GM06990 (cell line): ENCODE data around the gene PIP4P1.

ENCODE experiments used
- DNase-seq: peaks from one replicate; pipeline ENCODE4 v3.0.0-alpha.2; 2011; ENCODE audit not compliant: insufficient read length; ENCODE audit errors: extremely low read depth
- H3K27me3 ChIP-seq: replicated peaks from 2 replicates; pipeline ENCODE4 v1.6.0; 2011; ENCODE audit warnings: low read length; ENCODE audit not compliant: control insufficient read depth, insufficient read depth
- H3K36me3 ChIP-seq: 2 replicates; pipeline ENCODE4 v1.5.1; 2011; ENCODE audit warnings: low read length; ENCODE audit not compliant: control insufficient read depth, insufficient read depth
- H3K4me3 ChIP-seq: replicated peaks from 2 replicates; pipeline ENCODE4 v1.5.1; 2011; ENCODE audit warnings: low read depth, mild to moderate bottlenecking, control low read depth, low read length
- TF ChIP-seq, protein P1 (sequence below): IDR thresholded peaks from 2 replicates; pipeline ENCODE4 v1.5.1; 2011; ENCODE audit warnings: low read length, control low read depth, mild to moderate bottlenecking, inconsistent platforms; ENCODE audit not compliant: insufficient read depth, poor library complexity, severe bottlenecking

PIP4P1 gene

DNA sequence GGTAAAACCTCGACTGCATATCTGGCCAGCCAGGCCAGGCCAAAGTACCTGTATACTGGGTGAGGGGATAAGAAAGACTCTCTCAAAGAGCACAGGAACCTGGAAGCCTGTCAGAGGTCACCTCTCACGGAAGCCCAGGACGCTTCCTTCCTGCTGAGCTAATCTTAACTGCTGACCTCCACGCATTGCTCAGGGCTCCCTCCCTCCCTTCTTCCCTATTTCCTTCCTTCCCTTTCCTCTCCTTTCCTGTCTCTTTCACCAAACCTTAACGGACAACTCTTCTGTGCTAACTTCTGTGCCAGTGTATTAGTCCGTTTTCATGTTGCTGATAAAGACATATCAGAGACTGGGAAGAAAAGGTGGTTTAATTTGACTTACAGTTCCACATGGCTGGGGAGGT lies 29.3 kb upstream of the PIP4P1 start:
- DNase-seq: no peak
- Histone ChIP-seq H3K27me3 (no peaks in the 10 kb centered on the region), H3K4me3 (peak overlapping the region; percentile 43), H3K36me3 (no peaks in the 10 kb centered on the region)
- TF ChIP-seq, protein P1, sequence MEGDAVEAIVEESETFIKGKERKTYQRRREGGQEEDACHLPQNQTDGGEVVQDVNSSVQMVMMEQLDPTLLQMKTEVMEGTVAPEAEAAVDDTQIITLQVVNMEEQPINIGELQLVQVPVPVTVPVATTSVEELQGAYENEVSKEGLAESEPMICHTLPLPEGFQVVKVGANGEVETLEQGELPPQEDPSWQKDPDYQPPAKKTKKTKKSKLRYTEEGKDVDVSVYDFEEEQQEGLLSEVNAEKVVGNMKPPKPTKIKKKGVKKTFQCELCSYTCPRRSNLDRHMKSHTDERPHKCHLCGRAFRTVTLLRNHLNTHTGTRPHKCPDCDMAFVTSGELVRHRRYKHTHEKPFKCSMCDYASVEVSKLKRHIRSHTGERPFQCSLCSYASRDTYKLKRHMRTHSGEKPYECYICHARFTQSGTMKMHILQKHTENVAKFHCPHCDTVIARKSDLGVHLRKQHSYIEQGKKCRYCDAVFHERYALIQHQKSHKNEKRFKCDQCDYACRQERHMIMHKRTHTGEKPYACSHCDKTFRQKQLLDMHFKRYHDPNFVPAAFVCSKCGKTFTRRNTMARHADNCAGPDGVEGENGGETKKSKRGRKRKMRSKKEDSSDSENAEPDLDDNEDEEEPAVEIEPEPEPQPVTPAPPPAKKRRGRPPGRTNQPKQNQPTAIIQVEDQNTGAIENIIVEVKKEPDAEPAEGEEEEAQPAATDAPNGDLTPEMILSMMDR: no peak

- TF ChIP-seq, protein P1: no peak
- H3K4me3 ChIP-seq: no peak overlapping the region
- DNase-seq: no peak
- H3K36me3 ChIP-seq: no peaks in the 10 kb centered on the region
- no peaks in the 10 kb centered on the region for H3K27me3 ChIP-seq
Measured at GRCh38 chr14:20489093-20489994, 28.1 kb upstream of the PIP4P1 start.

GRCh38 chr14:20487396-20487725 lies 26.1 kb upstream of the PIP4P1 start:
- TF ChIP-seq, protein P1: peak; percentile 19
- DNase-seq: no peak
- no peaks in the 10 kb centered on the region for H3K27me3 ChIP-seq
- no peak overlapping the region for H3K4me3 ChIP-seq
- no peaks in the 10 kb centered on the region for H3K36me3 ChIP-seq

DNA sequence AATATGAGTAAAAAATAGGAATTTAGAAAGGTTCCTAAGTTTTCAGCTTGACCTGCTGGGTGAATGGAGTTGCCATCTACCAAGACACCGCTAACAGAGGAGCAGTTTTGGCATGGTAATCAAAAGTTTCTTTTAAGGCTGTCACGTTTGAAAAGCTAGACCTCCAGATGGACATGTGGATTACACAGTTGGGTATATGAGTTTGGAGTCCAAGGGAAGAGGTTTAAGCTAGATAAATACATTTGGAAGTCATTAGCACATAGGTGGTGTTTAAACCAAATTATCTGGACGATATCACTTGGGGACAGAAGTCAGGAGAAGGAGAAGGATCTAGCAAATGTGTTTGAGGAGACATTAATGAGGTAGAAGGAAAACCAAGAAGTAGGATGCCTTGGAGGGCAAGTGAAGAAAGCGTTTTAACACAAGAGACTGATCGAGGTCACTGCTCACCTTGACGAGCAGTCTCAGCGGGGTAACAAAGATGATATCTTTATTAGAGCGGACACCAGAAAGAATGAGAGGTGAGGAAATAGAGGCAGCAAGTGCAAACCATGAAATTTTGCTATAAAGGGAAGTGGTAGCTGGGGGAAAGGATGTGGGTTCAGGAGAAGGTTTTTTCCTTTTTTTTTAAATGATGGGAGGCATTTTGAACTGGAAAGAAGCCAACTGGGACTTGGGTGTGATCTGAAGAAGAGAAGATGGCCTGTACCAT lies 25.6 kb upstream of the PIP4P1 start:
- H3K36me3 ChIP-seq: no peaks in the 10 kb centered on the region
- TF ChIP-seq, protein P1: no peak
- no peaks in the 10 kb centered on the region for H3K27me3 ChIP-seq
- no peak overlapping the region for H3K4me3 ChIP-seq
- DNase-seq: no peak

- no peak for DNase-seq
- no peaks in the 10 kb centered on the region for H3K27me3 ChIP-seq
- TF ChIP-seq, protein P1: no peak
Measured at GRCh38 chr14:20485900-20486299, 24.7 kb upstream of the PIP4P1 start.

More at GRCh38 chr14:20485900-20486299, 24.7 kb upstream of the PIP4P1 start:
- Histone ChIP-seq H3K4me3 (no peak overlapping the region), H3K36me3 (no peaks in the 10 kb centered on the region)
